ENCODE results near the gene RPS6KA4.
"Not testable (repeated sequence)": the region's sequence is repeated elsewhere in the genome, so short reads cannot be mapped to it uniquely, and the experiment has no call there.

The RPS6KA4 gene

GRCh38 chr11:64358907-64359711 lies at the start of gene RPS6KA4:
TSS of gene RPS6KA4 (plus strand) at chr11:64359162. CDS start at chr11:64359236, 74 bp downstream.
- peak in 1 of 2 donors; percentile 32 for DNase-seq (ENCODE audit: low read depth in 2 of 2)

- DNase-seq (ENCODE audit: low read depth in 2 of 2), result no peak
Observed at GRCh38 chr11:64312947-64313346, 46.0 kb upstream of the RPS6KA4 start.

- DNase-seq (ENCODE audit: low read depth in 2 of 2), result no peak
Observed at GRCh38 chr11:64313491-64314145, 45.3 kb upstream of the RPS6KA4 start.

DNA sequence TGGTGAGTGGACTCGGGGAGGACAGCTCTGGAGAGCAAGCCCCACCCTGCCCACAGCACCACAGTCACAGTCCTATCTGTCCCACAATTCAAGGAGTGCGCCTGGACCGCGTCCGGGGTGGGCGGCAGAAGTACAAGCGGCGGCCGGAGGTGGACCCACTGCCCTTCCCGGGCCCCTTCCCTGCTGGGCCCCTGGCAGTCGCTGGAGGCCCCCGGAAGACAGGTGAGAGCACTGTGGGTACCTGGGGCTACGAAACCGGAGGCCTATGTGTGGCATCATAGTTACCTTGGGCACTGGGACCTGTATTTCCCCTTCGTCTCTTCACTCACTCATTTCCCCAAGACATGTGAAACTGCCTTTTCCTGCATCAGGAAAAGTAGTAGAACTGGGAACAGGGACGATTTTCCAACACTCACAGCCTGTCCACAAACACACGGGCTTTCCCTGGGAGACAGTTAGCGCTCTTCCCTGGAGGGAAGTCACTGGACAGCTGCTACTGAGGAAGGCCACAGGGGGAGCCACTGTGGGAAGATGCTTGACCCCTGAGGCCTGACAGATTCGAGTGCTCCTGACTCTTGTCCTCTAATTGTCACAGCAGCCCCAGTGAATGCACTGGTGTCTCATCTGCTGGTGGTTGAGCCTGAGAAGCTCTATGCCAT lies 44.7 kb upstream of the RPS6KA4 start:
- no peak for DNase-seq (ENCODE audit: low read depth in 2 of 2)

GRCh38 chr11:64314805-64315561 lies 44.0 kb upstream of the RPS6KA4 start:
- DNase-seq (ENCODE audit: low read depth in 2 of 2), result no peak

GRCh38 chr11:64315667-64316526 lies 43.1 kb upstream of the RPS6KA4 start:
- not testable (repeated sequence) for DNase-seq (ENCODE audit: low read depth in 2 of 2)

GRCh38 chr11:64316672-64317324 lies 42.2 kb upstream of the RPS6KA4 start:
- no peak for DNase-seq (ENCODE audit: low read depth in 2 of 2)

DNA sequence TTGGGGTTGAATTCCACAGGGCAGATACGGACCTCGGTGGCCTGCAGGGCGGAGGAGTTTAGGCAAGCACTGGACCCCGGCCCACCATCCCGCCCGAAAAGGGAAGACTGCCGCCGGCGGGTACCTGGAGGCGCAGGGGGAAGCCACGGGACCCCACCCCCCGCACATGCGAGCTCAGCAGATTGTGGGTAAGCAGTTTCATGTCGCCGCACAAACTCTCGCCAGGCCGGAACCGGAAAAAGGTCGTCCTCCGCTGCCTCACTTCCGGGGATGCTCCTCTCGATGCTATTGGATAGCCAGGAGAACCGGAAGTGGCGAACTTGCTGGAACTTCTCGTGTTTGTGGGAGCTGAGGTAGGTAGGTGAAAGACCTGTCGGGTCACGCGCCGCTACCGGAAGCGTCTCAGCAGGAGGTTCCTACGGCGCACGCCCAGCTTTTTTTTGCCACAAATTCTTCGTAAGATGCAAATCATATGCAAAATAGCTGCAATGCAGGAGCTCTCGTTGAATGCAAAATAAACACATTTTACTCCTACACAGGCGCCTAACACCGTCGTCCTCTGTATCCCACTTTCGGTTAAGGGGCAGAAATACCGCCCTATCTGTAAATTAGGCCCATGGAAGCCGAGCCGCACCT lies 41.5 kb upstream of the RPS6KA4 start, which contains the start of gene TRMT112:
TSS of gene TRMT112 (minus strand) at position 235 of the 636 bp plus-strand sequence. CDS start at position 202, 33 bp downstream.
- peak; percentile 85 to 96 for DNase-seq (ENCODE audit: low read depth in 2 of 2)

DNA sequence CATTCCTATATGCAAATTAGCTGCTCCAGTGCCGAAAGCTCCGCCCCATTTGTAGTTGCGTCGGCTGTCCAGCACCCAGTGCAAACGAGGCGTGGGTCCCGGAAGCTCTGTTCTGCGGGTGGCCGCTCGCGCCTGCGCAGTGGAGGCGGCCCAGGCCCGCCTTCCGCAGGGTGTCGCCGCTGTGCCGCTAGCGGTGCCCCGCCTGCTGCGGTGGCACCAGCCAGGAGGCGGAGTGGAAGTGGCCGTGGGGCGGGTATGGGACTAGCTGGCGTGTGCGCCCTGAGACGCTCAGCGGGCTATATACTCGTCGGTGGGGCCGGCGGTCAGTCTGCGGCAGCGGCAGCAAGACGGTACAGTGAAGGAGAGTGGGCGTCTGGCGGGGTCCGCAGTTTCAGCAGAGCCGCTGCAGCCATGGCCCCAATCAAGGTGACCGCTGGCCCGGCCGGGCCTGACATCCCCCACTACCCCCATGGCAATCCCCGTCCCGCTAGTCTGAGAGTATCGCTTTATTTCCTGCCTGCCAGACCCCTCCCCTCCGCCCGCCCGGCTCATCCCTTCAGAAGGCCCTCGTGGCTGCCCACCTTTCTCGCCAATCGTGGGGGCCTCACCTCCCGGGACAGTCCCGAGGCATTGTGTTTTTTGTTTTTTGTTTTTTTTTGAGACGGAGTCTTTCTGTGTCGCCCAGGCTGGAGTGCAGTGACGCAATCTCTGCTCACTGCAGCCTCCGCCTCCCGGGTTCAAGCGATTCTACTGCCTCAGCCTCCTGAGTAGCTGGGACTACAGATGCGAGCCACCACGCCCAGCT lies 40.8 kb upstream of the RPS6KA4 start, which contains the start of gene PRDX5:
TSS of gene PRDX5 (plus strand) at position 161 of the 805 bp plus-strand sequence. CDS start at position 256, 95 bp downstream.
- peak; percentile 88 to 92 for DNase-seq (ENCODE audit: low read depth in 2 of 2)

GRCh38 chr11:64318766-64319761 lies 39.9 kb upstream of the RPS6KA4 start:
- no peak for DNase-seq (ENCODE audit: low read depth in 2 of 2)

DNA sequence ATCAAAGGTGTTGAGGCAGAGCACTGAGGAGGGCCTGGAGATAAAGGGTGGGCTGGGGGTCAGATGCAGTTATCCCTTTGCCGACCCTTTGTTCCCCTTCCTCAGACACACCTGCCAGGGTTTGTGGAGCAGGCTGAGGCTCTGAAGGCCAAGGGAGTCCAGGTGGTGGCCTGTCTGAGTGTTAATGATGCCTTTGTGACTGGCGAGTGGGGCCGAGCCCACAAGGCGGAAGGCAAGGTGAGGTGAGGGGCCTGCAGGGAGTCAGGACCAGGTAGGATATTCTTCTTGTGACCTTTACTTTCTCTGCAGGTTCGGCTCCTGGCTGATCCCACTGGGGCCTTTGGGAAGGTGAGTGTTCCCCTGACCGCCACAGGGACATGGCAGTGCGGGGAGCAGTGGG lies 38.4 kb upstream of the RPS6KA4 start:
- DNase-seq (ENCODE audit: low read depth in 2 of 2), result no peak

- no peak for DNase-seq (ENCODE audit: low read depth in 2 of 2)
Observed at GRCh38 chr11:64321026-64321425, 37.9 kb upstream of the RPS6KA4 start.

- no peak for DNase-seq (ENCODE audit: low read depth in 2 of 2)
Observed at GRCh38 chr11:64321533-64321932, 37.4 kb upstream of the RPS6KA4 start.

DNA sequence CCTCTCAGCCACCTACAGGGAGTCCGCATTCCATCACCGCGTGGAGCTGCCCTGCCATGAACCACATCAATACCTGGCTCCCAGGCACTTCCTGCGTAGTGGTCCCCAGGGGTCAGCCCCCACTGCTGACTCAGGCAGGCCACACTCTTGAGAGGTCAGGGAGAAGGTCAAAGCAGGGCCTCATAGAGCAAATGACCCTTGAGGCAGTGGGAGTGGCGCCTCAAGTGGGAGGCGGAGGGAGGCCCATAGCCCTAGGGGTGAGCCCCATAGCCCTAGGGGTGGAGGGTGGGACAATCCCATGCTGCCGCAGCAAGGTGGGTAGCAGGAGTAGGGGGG lies 36.1 kb upstream of the RPS6KA4 start:
- DNase-seq (ENCODE audit: low read depth in 2 of 2), result no peak

DNA sequence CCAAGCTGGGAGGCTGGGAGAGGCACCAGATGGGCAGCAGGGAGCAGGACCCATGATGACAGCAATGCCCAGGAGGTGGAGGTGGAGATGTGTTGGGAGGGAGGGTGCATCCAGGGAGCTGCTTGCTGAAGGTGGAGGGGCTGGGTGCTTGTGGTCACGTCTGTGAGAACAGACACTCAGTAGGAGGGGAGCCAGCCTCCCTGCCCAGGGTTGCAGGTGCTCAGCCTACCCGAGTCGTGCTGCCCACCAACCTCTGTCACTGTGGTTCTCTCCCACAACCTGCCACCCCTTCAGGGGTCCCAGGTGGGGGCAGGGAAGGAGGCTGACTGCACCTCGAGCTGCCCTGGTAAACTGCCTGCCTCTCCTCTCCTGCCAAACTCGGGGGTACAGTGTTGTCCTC lies 35.6 kb upstream of the RPS6KA4 start:
- DNase-seq (ENCODE audit: low read depth in 2 of 2), result no peak

DNA sequence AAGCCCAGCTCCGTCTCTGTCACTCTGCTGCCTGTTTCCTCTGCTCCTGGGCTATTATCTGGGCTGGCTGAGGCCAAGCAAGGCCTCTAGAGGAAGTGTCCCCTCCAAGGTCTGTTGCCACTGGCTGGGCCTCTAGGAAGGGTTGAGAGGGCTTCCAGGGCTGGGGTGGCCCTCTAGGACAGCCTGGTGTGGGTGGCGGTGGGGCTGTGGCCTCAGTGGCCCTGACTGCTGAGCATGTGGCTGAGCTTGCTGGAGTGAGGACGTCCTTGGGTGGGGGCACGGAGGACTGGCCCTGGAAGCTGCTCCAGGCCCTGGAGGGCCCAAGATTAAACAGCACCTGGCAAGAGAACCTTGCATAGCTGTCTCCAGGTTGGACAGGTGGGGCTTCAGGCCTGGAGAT lies 35.0 kb upstream of the RPS6KA4 start:
- DNase-seq (ENCODE audit: low read depth in 2 of 2), result not testable (repeated sequence)

DNA sequence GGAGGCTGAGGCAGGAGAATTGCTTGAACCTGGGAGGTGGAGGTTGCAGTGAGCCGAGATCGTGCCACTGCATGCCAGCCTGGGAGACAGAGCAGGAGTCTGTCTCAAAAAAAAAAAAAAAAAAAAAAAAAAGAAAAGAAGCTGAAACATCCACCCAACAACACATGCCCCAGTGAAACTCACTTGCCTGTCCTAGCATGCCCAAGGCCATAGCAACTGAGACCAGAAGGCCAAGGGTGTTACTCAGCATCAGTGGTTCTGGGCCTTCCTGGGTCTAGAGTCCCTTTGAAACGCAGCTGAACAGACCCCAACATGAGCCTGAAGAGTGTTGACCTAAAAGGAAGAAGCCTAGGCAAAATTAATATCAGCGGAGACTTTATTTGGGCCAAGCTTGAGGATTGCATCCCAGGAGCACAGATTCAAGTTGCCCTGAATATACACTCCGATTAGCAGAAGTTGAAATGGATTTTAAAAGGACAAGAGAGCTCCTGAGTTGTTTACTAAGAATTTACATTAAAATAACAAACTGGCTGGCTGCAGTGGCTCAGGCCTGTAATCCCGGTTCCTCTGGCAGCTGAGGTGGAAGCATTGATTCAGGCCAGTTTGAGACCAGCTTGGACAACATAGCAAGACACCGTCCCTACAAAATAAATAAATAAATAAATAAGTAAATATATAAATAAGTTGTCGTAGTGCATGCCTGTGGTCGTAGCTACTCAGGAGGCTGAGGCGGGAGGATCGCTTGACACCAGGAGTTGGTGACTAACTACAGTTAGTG lies 34.1 kb upstream of the RPS6KA4 start:
- no peak for DNase-seq (ENCODE audit: low read depth in 2 of 2)
